Lung (tissue), 12 donors: Measurements from ENCODE around the gene RXRA. TPM values are rescaled to one million over a fixed set of nuclear protein-coding genes. Genes with fewer than 3 reads are reported as not detected.

Experiments used
- ATAC-seq: fragments of 200-7000 bp; cut with Tn5 transposase; one replicate; pipeline ENCODE4 v1.9.1; 2020; ENCODE audit warnings: moderate number of reproducible peaks; ENCODE audit not compliant: insufficient read depth, low FRiP score
- DNase-seq, 3 donors: peaks; one replicate each; pipeline ENCODE4 v3.0.0-alpha.2; 2013 to 2017
- H3K27ac ChIP-seq, 2 donors: one replicate each; pipeline ENCODE4 v1.5.1; 2013; ENCODE audit warnings: mild to moderate bottlenecking in 2 of 2, moderate library complexity in 2 of 2, control low read depth in 1 of 2, inconsistent platforms in 1 of 2, low read depth in 1 of 2, low read length in 1 of 2
- H3K27me3 ChIP-seq, 3 donors: one replicate each; pipeline ENCODE4 v1.5.1; 2013; ENCODE audit warnings: low read length in 2 of 3; ENCODE audit not compliant: control insufficient read depth in 3 of 3, insufficient read depth in 3 of 3
- H3K36me3 ChIP-seq, 4 donors: one replicate each; pipeline ENCODE4 v1.5.1; 2013; ENCODE audit warnings: low read length in 4 of 4, mild to moderate bottlenecking in 1 of 4, moderate library complexity in 1 of 4; ENCODE audit not compliant: control insufficient read depth in 4 of 4, insufficient read depth in 4 of 4
- H3K4me1 ChIP-seq, 5 donors: one replicate each; pipeline ENCODE4 v1.5.1; 2013; ENCODE audit warnings: low read length in 5 of 5, mild to moderate bottlenecking in 2 of 5, moderate library complexity in 1 of 5; ENCODE audit not compliant: control insufficient read depth in 5 of 5, insufficient read depth in 5 of 5
- H3K4me3 ChIP-seq: one replicate; pipeline ENCODE4 v1.5.1; 2013; ENCODE audit warnings: mild to moderate bottlenecking, control low read depth, moderate library complexity
- H3K9ac ChIP-seq, 2 donors: one replicate each; pipeline ENCODE4 v1.5.1; 2013; ENCODE audit warnings: low read length in 2 of 2, control low read depth in 1 of 2; ENCODE audit not compliant: insufficient read depth in 1 of 2
- H3K9me3 ChIP-seq, 4 donors: one replicate each; pipeline ENCODE4 v1.5.1; 2013; ENCODE audit warnings: low read length in 3 of 4, mild to moderate bottlenecking in 1 of 4, moderate library complexity in 1 of 4; ENCODE audit not compliant: control insufficient read depth in 4 of 4, insufficient read depth in 3 of 4
- WGBS, 2 donors: extraction: QIAGEN DNeasy Blood & Tissue Kit; methylation state at CpG; one replicate each; pipeline ENCODE4 v1.1.7; 2013; 5-methylcytosine and 5-hydroxymethylcytosine counted together
- polyA plus RNA-seq, 2 donors: library from polyadenylated mRNA; stranded (reverse); fragments of 200-250 nt; gene quantifications; one replicate each; pipeline ENCODE4 v1.2.1, GENCODE V29; 2013
- total RNA-seq, 2 donors: library from RNA; depleted of rRNA in 1 of 2; stranded (reverse); fragments of >200 nt in 1 of 2; gene quantifications; one replicate each; pipeline ENCODE4 v1.2.1, GENCODE V29; 2014 to 2021
- TF ChIP-seq, protein P1 (sequence below): IDR thresholded peaks from 2 replicates; pipeline ENCODE4 v1.5.1; 2012; ENCODE audit warnings: mild to moderate bottlenecking; ENCODE audit errors: control extremely low read depth, extremely low read depth
- donor health status: control.
- donor health status: control.
- donor health status: Bipolar disorder and iron deficiency.
- donor health status: healthy.
- donor health status: DM: yes; HTN: yes; CAD: no.

Gene RXRA
- total and polyA plus RNA-seq, 4 donors: 24.2 to 85.2 (median 52.2) TPM

DNA sequence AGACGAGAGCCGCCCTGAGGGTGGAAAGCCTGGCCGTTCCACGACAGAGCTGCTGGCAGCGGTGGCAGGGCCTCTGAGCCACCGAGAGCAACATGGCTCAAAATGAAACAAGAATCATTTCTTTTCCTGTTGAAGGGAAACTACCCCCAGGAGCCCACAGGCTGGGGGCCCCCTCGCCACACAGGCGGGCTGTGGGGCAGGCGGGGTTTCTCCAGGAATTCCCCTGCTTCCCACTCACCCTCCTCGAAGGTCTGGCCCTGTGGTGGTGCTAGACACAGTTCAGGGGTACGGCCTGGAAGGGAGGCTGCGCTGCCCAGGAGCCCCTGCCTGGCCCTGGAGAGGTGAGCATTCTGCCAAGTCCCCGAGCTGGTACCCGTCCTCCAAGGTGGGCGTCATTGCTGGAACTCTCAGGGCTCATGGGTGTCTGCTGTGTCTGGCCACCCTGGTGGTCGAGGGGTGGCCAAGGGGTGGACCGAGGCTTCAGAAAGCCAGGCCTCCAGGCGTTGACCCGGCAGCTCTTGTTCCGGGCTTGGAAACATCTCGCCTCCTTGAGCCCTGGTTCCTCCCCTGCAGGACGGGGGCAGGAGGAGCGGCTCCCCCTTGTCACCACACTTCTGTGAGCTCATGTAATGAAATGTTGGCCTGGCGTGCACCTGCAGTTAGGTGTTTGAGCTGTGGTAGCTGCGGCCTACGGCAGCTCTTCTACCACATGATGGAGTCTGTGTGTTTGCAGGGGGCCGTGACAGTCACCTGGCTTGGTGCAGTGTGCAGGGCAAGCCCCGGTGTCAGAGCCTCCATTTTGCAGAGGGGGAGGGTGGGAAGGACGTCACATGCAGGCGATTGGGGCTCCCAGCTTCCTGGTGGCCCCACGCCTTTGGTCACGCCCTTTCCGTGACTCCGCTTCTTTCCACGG, 65.3 kb downstream of the RXRA start:
- H3K36me3 ChIP-seq: peaks cover 0 to 2% (median 0%) of the 10 kb centered on the region in 4 donors
- peaks cover 3 to 77% (median 35%) of the 10 kb centered on the region in 5 donors for H3K4me1 ChIP-seq
- H3K9ac ChIP-seq: no peak overlapping the region
- TF ChIP-seq, protein P1, sequence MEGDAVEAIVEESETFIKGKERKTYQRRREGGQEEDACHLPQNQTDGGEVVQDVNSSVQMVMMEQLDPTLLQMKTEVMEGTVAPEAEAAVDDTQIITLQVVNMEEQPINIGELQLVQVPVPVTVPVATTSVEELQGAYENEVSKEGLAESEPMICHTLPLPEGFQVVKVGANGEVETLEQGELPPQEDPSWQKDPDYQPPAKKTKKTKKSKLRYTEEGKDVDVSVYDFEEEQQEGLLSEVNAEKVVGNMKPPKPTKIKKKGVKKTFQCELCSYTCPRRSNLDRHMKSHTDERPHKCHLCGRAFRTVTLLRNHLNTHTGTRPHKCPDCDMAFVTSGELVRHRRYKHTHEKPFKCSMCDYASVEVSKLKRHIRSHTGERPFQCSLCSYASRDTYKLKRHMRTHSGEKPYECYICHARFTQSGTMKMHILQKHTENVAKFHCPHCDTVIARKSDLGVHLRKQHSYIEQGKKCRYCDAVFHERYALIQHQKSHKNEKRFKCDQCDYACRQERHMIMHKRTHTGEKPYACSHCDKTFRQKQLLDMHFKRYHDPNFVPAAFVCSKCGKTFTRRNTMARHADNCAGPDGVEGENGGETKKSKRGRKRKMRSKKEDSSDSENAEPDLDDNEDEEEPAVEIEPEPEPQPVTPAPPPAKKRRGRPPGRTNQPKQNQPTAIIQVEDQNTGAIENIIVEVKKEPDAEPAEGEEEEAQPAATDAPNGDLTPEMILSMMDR: no peak
- no peaks in the 10 kb centered on the region for H3K27me3 ChIP-seq
- ATAC-seq: no peak
- H3K4me3 ChIP-seq: no peak overlapping the region
- H3K9me3 ChIP-seq: no peaks in the 10 kb centered on the region
- WGBS, 2 donors: 55 to 66% methylated on average over 35 of the region's 35 CpGs
- no peak for DNase-seq
- H3K27ac ChIP-seq: peak overlapping the region in 1 of 2 donors; percentile 29

DNA sequence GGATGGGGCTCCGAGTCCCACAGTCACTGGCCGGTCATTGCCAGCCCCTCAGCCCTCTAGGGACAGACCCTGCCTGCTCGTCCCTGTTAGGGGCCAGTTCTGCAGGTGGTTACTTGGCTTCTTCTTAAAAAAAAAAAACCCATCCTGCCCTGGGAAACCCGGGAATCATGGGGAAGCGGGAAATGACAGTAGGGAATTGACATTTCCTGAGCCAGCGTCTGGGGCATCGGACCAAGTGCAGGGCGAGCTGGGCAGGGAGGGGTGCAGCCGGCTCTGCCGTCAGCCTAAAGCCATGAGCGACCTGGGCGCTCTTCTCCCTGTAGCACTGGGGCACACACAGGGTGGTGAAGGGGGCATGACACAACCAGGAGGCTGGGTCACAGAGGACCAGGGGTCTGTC, 66.6 kb downstream of the RXRA start:
- DNase-seq: no peak
- H3K27ac ChIP-seq: peak overlapping the region in 1 of 2 donors; percentile 52
- H3K4me1 ChIP-seq: peaks cover 3 to 75% (median 31%) of the 10 kb centered on the region in 5 donors
- H3K9me3 ChIP-seq: no peaks in the 10 kb centered on the region
- TF ChIP-seq, protein P1: no peak
- no peaks in the 10 kb centered on the region for H3K27me3 ChIP-seq
- no peak for ATAC-seq
- WGBS, 2 donors: 72 to 80% methylated on average over 12 of the region's 12 CpGs
- H3K36me3 ChIP-seq: peaks cover 0 to 2% (median 0%) of the 10 kb centered on the region in 4 donors
- H3K9ac ChIP-seq: no peak overlapping the region
- H3K4me3 ChIP-seq: no peak overlapping the region

DNA sequence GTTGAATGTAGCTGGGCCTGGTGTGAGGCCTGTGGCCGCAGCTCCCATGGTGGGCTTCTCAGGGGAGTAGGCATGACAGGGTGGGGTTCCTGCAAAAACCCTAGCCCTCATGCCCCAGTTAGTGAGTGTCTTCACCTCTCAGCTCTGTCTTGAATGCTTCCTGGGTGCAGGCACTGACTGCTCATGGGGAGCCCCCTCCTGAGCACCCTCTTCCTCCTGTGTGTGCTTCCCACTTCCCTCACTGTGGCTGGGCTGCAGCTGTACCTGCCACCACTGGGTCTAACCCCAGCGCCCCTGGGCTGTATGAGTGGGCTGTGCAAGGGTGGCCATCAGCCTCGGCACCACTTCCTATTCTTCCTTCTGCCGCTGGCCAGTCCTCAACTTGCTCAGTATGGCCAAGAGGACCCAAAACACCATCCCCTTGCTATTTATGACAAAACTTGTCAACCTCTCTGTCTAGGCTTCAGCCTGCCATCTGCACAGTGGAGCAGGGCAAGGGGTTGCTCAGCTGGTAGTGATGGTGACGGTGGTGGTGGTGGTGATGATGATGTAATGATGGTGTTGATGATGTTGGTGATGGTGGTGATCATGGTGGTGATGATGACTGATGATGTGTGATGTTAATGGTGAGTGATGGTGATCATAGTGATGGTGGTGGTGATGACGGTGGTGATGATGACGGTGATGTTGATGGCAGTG, 67.5 kb downstream of the RXRA start:
- Histone ChIP-seq H3K4me3 (no peak overlapping the region), H3K27ac (no peak overlapping the region), H3K9ac (no peak overlapping the region), H3K9me3 (no peaks in the 10 kb centered on the region), H3K4me1 (peaks cover 3 to 79% (median 28%) of the 10 kb centered on the region in 5 donors), H3K27me3 (no peaks in the 10 kb centered on the region), H3K36me3 (peaks cover 0 to 2% (median 0%) of the 10 kb centered on the region in 4 donors)
- ATAC-seq (no peak), DNase-seq (no peak)
- 70 to 90% methylated on average over 7 of the region's 7 CpGs for WGBS, 2 donors
- TF ChIP-seq, protein P1: no peak
